H9 (cell line): ENCODE measurements around the gene HSPB8. TPM values are rescaled to one million over a fixed set of nuclear protein-coding genes. Genes with fewer than 3 reads are reported as not detected.

Experiments used
- DNase-seq: peaks from one replicate; pipeline ENCODE4 v3.0.0-alpha.2; 2017
- H2AFZ ChIP-seq: one replicate; pipeline ENCODE4 v1.6.1; 2013; ENCODE audit warnings: mild to moderate bottlenecking, low read length, control low read depth, moderate library complexity
- H2AK5ac ChIP-seq: 2 replicates; pipeline ENCODE4 v1.6.1; 2013; ENCODE audit warnings: low read length, control low read depth, mixed read lengths; ENCODE audit not compliant: insufficient read length
- H2BK120ac ChIP-seq: one replicate; pipeline ENCODE4 v1.6.1; 2013; ENCODE audit warnings: low read depth, mild to moderate bottlenecking, low read length, control low read depth, inconsistent platforms; ENCODE audit not compliant: poor library complexity, severe bottlenecking
- H2BK12ac ChIP-seq: 2 replicates; pipeline ENCODE4 v1.6.1; 2013; ENCODE audit warnings: low read length, control low read depth, mixed read lengths, low read depth; ENCODE audit not compliant: insufficient read length
- H2BK15ac ChIP-seq: 2 replicates; pipeline ENCODE4 v1.6.1; 2013; ENCODE audit warnings: low read depth, low read length, control low read depth
- H2BK20ac ChIP-seq: one replicate; pipeline ENCODE4 v1.6.1; 2013; ENCODE audit warnings: low read depth, mild to moderate bottlenecking, low read length, control low read depth, inconsistent platforms; ENCODE audit not compliant: poor library complexity, severe bottlenecking
- H2BK5ac ChIP-seq: 2 replicates; pipeline ENCODE4 v1.6.1; 2013; ENCODE audit warnings: low read length, control low read depth, mixed read lengths; ENCODE audit not compliant: insufficient read length
- H3K14ac ChIP-seq: 2 replicates; pipeline ENCODE4 v1.6.1; 2013; ENCODE audit warnings: low read length, control low read depth; ENCODE audit not compliant: insufficient read depth
- H3K18ac ChIP-seq: 2 replicates; pipeline ENCODE4 v1.6.1; 2013; ENCODE audit warnings: low read depth, mild to moderate bottlenecking, mixed read lengths, low read length, control low read depth; ENCODE audit not compliant: insufficient read length
- H3K23ac ChIP-seq: 2 replicates; pipeline ENCODE4 v1.6.1; 2013; ENCODE audit warnings: low read length, control low read depth, mixed read lengths, low read depth; ENCODE audit not compliant: insufficient read length
- H3K23me2 ChIP-seq: 2 replicates; pipeline ENCODE4 v1.6.1; 2013; ENCODE audit warnings: low read depth, mild to moderate bottlenecking, mixed read lengths, low read length, control low read depth; ENCODE audit not compliant: insufficient read length, poor library complexity, severe bottlenecking
- H3K27ac ChIP-seq: 2 replicates; pipeline ENCODE4 v1.5.1; 2013; ENCODE audit warnings: low read length, control low read depth, mixed read lengths, low read depth; ENCODE audit not compliant: insufficient read length
- H3K27me3 ChIP-seq: 2 replicates; pipeline ENCODE4 v1.6.1; 2013; ENCODE audit warnings: low read length, control low read depth, inconsistent platforms; ENCODE audit not compliant: insufficient read depth
- H3K4ac ChIP-seq: 2 replicates; pipeline ENCODE4 v1.6.1; 2013; ENCODE audit warnings: low read depth, mild to moderate bottlenecking, control low read depth, inconsistent platforms, low read length, moderate library complexity
- H3K4me1 ChIP-seq: 2 replicates; pipeline ENCODE4 v1.6.1; 2013; ENCODE audit warnings: low read length, control low read depth, inconsistent platforms; ENCODE audit not compliant: insufficient read depth
- H3K4me2 ChIP-seq: 2 replicates; pipeline ENCODE4 v1.6.1; 2013; ENCODE audit warnings: low read length, control low read depth, mixed read lengths; ENCODE audit not compliant: insufficient read length, insufficient read depth
- H3K56ac ChIP-seq: 2 replicates; pipeline ENCODE4 v1.6.1; 2013; ENCODE audit warnings: low read depth, mild to moderate bottlenecking, mixed read lengths, low read length, control low read depth; ENCODE audit not compliant: insufficient read length
- H3K79me1 ChIP-seq: 2 replicates; pipeline ENCODE4 v1.6.1; 2013; ENCODE audit warnings: low read depth, mild to moderate bottlenecking, moderate library complexity, low read length, control low read depth, inconsistent platforms; ENCODE audit not compliant: insufficient read depth, poor library complexity, severe bottlenecking
- H3K79me2 ChIP-seq: 2 replicates; pipeline ENCODE4 v1.6.1; 2013; ENCODE audit warnings: low read length, control low read depth, inconsistent platforms; ENCODE audit not compliant: insufficient read depth
- H3K9ac ChIP-seq: 2 replicates; pipeline ENCODE4 v1.6.1; 2013; ENCODE audit warnings: low read length, control low read depth, mixed read lengths; ENCODE audit not compliant: insufficient read length; ENCODE audit errors: extremely low read depth
- H3K9me3 ChIP-seq: one replicate; pipeline ENCODE4 v1.6.1; 2013; ENCODE audit warnings: low read depth, low read length, inconsistent platforms; ENCODE audit not compliant: control insufficient read depth
- H3T11ph ChIP-seq: one replicate; pipeline ENCODE4 v1.6.1; 2013; ENCODE audit warnings: mild to moderate bottlenecking, low read length, control low read depth, inconsistent platforms
- H4K20me1 ChIP-seq: one replicate; pipeline ENCODE4 v1.6.1; 2013; ENCODE audit not compliant: control insufficient read depth, insufficient read length, insufficient read depth
- H4K5ac ChIP-seq: 2 replicates; pipeline ENCODE4 v1.6.1; 2013; ENCODE audit warnings: low read depth, mild to moderate bottlenecking, mixed read lengths, low read length, control low read depth; ENCODE audit not compliant: insufficient read length
- H4K8ac ChIP-seq: replicated peaks from 2 replicates; pipeline ENCODE4 v1.6.1; 2013; ENCODE audit warnings: low read length, control low read depth, mixed read lengths, low read depth; ENCODE audit not compliant: insufficient read length
- H4K91ac ChIP-seq: 2 replicates; pipeline ENCODE4 v1.6.1; 2013; ENCODE audit warnings: low read depth, mild to moderate bottlenecking, moderate library complexity, mixed read lengths, low read length, control low read depth; ENCODE audit not compliant: insufficient read length
- H3K27ac Mint-ChIP-seq, 3 experiments: 2 replicates in 2 of 3; 3 replicates in 1 of 3; pipeline ENCODE4 v1.8.0; 2020 to 2021; ENCODE audit warnings: mixed read lengths in 3 of 3, mild to moderate bottlenecking in 1 of 3, moderate library complexity in 1 of 3
- H3K27me3 Mint-ChIP-seq: 2 replicates; pipeline ENCODE4 v1.8.0; 2021; ENCODE audit warnings: low read depth, mild to moderate bottlenecking, moderate library complexity, mixed read lengths
- H3K36me3 Mint-ChIP-seq, 3 experiments: 2 replicates in 2 of 3; 3 replicates in 1 of 3; pipeline ENCODE4 v1.8.0; 2020 to 2021; ENCODE audit warnings: low read depth in 3 of 3, mixed read lengths in 3 of 3; ENCODE audit not compliant: insufficient read depth in 1 of 3
- H3K4me1 Mint-ChIP-seq, 2 experiments: 2 replicates each; pipeline ENCODE4 v1.8.0; 2020; ENCODE audit warnings: mixed read lengths in 2 of 2
- H3K4me3 Mint-ChIP-seq, 2 experiments: 2 replicates in 1 of 2; 3 replicates in 1 of 2; pipeline ENCODE4 v1.8.0; 2020 to 2021; ENCODE audit warnings: mild to moderate bottlenecking in 2 of 2, mixed read lengths in 2 of 2, moderate library complexity in 1 of 2
- H3K9me3 Mint-ChIP-seq, 2 experiments: 2 replicates in 1 of 2; 3 replicates in 1 of 2; pipeline ENCODE4 v1.8.0; 2020; ENCODE audit warnings: mild to moderate bottlenecking in 2 of 2, mixed read lengths in 2 of 2, moderate library complexity in 1 of 2
- CTCF ChIP-seq: fragments of 200-600 bp; sonication (generic); conservative IDR thresholded peaks from 3 replicates; pipeline ENCODE4 v1.8.0; 2021; ENCODE audit warnings: antibody characterized with exemption, mild to moderate bottlenecking
- WGBS: extraction: QIAGEN DNeasy Blood & Tissue Kit; methylation state at CpG from one replicate; pipeline ENCODE4 v1.1.7; 2013; ENCODE audit warnings: missing lambda C conversion rate, low lambda C conversion rate, mixed read lengths; ENCODE audit not compliant: insufficient read length; ENCODE audit errors: extremely low coverage; 5-methylcytosine and 5-hydroxymethylcytosine counted together
- total RNA-seq: library from RNA; stranded (reverse); gene quantifications from 2 replicates; pipeline ENCODE4 v1.2.1, GENCODE V29; 2021

Gene HSPB8
- total RNA-seq, 1 experiment from 2014 or later, result 3.0 TPM

DNA sequence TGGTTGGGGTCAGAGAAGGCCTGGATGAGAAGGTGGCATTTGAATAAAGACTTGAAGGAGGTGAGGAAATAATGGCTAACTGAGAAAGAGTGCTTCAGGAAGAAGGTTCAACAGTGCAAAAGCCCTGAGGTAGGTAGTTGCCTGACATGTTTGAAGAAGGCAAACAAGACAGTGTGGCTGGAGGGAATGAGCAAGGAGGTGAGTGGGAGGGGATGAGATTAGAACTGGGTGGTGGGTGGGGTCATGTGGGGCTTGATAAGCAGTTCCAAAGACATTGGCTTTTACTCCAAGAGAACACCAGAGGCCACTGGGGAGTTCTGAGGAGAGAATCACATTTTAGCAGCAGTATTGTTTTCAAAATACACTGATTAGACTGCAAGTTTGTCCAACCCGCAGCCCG is 50.5 kb downstream of the HSPB8 start:
- Histone ChIP-seq H3K79me1 (no peaks in the 10 kb centered on the region), H4K8ac (no peak overlapping the region), H3T11ph (no peak overlapping the region), H2BK5ac (no peak overlapping the region), H2BK12ac (no peak overlapping the region), H3K18ac (no peak overlapping the region), H3K79me2 (no peaks in the 10 kb centered on the region), H3K23me2 (no peaks in the 10 kb centered on the region), H2AFZ (no peak overlapping the region), H2BK20ac (no peak overlapping the region), H4K91ac (no peak overlapping the region), H3K9ac (no peak overlapping the region), H4K5ac (no peak overlapping the region), H3K4me2 (no peak overlapping the region), H2BK120ac (no peak overlapping the region), H3K14ac (no peak overlapping the region), H2BK15ac (no peak overlapping the region), H4K20me1 (no peaks in the 10 kb centered on the region), H3K56ac (no peak overlapping the region), H3K27ac (no peak overlapping the region), H3K9me3 (no peaks in the 10 kb centered on the region), H3K4ac (no peak overlapping the region), H3K4me1 (peaks cover 7% of the 10 kb centered on the region; the same call in 1 of the 2 replicates), H3K27me3 (no peaks in the 10 kb centered on the region), H2AK5ac (no peak overlapping the region), H3K23ac (no peak overlapping the region)
- DNase-seq, result no peak
- TF ChIP-seq CTCF, result no peak; the same call in 2 of the 3 replicates
- Mint-ChIP-seq H3K36me3 (peaks cover 0 to 4% (median 0%) of the 10 kb centered on the region in 3 experiments; a peak in 4 of 7 replicates), H3K27ac (peak overlapping the region in 1 of 3 experiments; percentile 62; a peak in 3 of 7 replicates), H3K27me3 (peaks cover 8% of the 10 kb centered on the region; the same call in 1 of the 2 replicates), H3K4me1 (peaks cover 54 to 63% of the 10 kb centered on the region in 2 experiments), H3K4me3 (no peak overlapping the region; a peak in 1 of 5 replicates), H3K9me3 (no peaks in the 10 kb centered on the region; a peak in 2 of 5 replicates)
- WGBS, result no CpG with 5 or more reads among the region's 2 CpGs
